ENCODE results near the gene CACNA2D3. TPM values are rescaled to one million over a fixed set of nuclear protein-coding genes. Genes with fewer than 3 reads are reported as not detected.

The CACNA2D3 gene
- total RNA-seq, 1 experiment from 2014 or later = not detected

- TF ChIP-seq EZH2 (IDR thresholded peaks at IDR 0.05; ENCODE audit: low read length, unreplicated experiment) = no peak
- TF ChIP-seq, protein P1, sequence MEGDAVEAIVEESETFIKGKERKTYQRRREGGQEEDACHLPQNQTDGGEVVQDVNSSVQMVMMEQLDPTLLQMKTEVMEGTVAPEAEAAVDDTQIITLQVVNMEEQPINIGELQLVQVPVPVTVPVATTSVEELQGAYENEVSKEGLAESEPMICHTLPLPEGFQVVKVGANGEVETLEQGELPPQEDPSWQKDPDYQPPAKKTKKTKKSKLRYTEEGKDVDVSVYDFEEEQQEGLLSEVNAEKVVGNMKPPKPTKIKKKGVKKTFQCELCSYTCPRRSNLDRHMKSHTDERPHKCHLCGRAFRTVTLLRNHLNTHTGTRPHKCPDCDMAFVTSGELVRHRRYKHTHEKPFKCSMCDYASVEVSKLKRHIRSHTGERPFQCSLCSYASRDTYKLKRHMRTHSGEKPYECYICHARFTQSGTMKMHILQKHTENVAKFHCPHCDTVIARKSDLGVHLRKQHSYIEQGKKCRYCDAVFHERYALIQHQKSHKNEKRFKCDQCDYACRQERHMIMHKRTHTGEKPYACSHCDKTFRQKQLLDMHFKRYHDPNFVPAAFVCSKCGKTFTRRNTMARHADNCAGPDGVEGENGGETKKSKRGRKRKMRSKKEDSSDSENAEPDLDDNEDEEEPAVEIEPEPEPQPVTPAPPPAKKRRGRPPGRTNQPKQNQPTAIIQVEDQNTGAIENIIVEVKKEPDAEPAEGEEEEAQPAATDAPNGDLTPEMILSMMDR (conservative IDR thresholded peaks at IDR 0.05; ENCODE audit: low read depth, low read length) = no peak
- TF ChIP-seq EZH2phosphoT487 (IDR thresholded peaks at IDR 0.05; ENCODE audit: borderline replicate concordance, low read length) = no peak
- Histone ChIP-seq H3K4me1 (ENCODE audit: insufficient read depth, low read length) (no peaks in the 10 kb centered on the region), H3K4me3 (ENCODE audit: low read length) (no peak overlapping the region), H4K20me1 (ENCODE audit: low read length) (no peaks in the 10 kb centered on the region), H3K9me2 (replicated peaks; ENCODE audit: low read length) (no peaks in the 10 kb centered on the region), H3K4me2 (ENCODE audit: low read length) (no peak overlapping the region), H3K9me3 (ENCODE audit: low read length) (no peaks in the 10 kb centered on the region), H3K27ac (ENCODE audit: low read length) (no peak overlapping the region), H3K9ac (ENCODE audit: low read length) (no peak overlapping the region), H3K27me3 (ENCODE audit: low read length) (0 out of 2 replicates have a peak, but pooled peaks cover 14% of the 10 kb centered on the region), H3K36me3 (ENCODE audit: low read depth, low read length) (no peaks in the 10 kb centered on the region), H2AFZ (ENCODE audit: low read length) (no peak overlapping the region), H3K79me2 (ENCODE audit: low read length) (no peaks in the 10 kb centered on the region), H3F3A (ENCODE audit: low read length, unreplicated experiment) (no peaks in the 10 kb centered on the region)
- intact Hi-C loops (cut with micrococcal nuclease) = no loop called here
- DNase-seq (no peak), ATAC-seq (no peak)
- BruUV-seq (replicated peaks) = no TSS peak
- ChIA-PET CTCF (no interaction called here), POLR2A (ENCODE audit: unreplicated experiment) (no interaction called here)
Observed at GRCh38 chr3:54659347-54659746, 537.0 kb downstream of the CACNA2D3 start.

DNA sequence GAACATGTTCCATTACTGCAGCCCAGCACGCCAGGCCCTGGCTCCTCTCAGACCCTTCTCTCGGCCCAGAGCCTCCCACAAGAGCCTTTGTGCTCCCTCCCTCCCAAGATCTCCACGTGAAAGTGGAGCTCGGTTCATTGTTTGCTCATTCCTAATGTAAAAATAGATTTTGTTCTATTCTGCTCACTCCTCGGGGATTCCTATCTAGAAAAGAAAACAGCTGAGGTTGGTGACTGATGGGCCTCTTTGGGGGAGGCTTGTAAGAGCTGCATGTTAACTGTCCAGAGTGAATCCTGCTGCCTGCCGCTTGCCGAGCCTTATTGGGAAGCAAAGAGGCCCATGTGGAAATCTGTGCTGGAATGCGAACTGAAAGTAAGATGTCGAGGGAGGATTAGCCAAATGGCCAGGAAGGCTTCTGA is 538.4 kb downstream of the CACNA2D3 start:
- Histone ChIP-seq H3K9me2 (replicated peaks; ENCODE audit: low read length) (no peaks in the 10 kb centered on the region), H3K36me3 (ENCODE audit: low read depth, low read length) (no peaks in the 10 kb centered on the region), H2AFZ (ENCODE audit: low read length) (no peak overlapping the region), H3K4me3 (ENCODE audit: low read length) (no peak overlapping the region), H3K9me3 (ENCODE audit: low read length) (no peaks in the 10 kb centered on the region), H3F3A (ENCODE audit: low read length, unreplicated experiment) (no peaks in the 10 kb centered on the region), H3K4me2 (ENCODE audit: low read length) (no peak overlapping the region), H4K20me1 (ENCODE audit: low read length) (no peaks in the 10 kb centered on the region), H3K4me1 (ENCODE audit: insufficient read depth, low read length) (no peaks in the 10 kb centered on the region), H3K27ac (ENCODE audit: low read length) (no peak overlapping the region), H3K79me2 (ENCODE audit: low read length) (no peaks in the 10 kb centered on the region), H3K27me3 (ENCODE audit: low read length) (0 out of 2 replicates have a peak, but pooled peaks cover 21% of the 10 kb centered on the region), H3K9ac (ENCODE audit: low read length) (no peak overlapping the region)
- no peak for TF ChIP-seq EZH2phosphoT487 (IDR thresholded peaks at IDR 0.05; ENCODE audit: borderline replicate concordance, low read length)
- no peak for TF ChIP-seq EZH2 (IDR thresholded peaks at IDR 0.05; ENCODE audit: low read length, unreplicated experiment)
- TF ChIP-seq, protein P1 (conservative IDR thresholded peaks at IDR 0.05; ENCODE audit: low read depth, low read length) = no peak
- ChIA-PET CTCF (no interaction called here), POLR2A (ENCODE audit: unreplicated experiment) (no interaction called here)
- intact Hi-C loops (cut with micrococcal nuclease) = no loop called here
- BruUV-seq (replicated peaks) = no TSS peak
- no peak for ATAC-seq
- no peak for DNase-seq

- H3K4me1 ChIP-seq (ENCODE audit: insufficient read depth, low read length) = no peaks in the 10 kb centered on the region
- no peak overlapping the region for H2AFZ ChIP-seq (ENCODE audit: low read length)
- ChIA-PET POLR2A (ENCODE audit: unreplicated experiment) (no interaction called here), CTCF (no interaction called here)
- DNase-seq (no peak), ATAC-seq (no peak)
- intact Hi-C loops (cut with micrococcal nuclease) = no loop called here
- H3K36me3 ChIP-seq (ENCODE audit: low read depth, low read length) = no peaks in the 10 kb centered on the region
- H4K20me1 ChIP-seq (ENCODE audit: low read length) = no peaks in the 10 kb centered on the region
- H3K79me2 ChIP-seq (ENCODE audit: low read length) = no peaks in the 10 kb centered on the region
- H3K27me3 ChIP-seq (ENCODE audit: low read length) = 0 out of 2 replicates have a peak, but pooled peaks cover 21% of the 10 kb centered on the region
- H3K9me3 ChIP-seq (ENCODE audit: low read length) = no peaks in the 10 kb centered on the region
- no TSS peak for BruUV-seq (replicated peaks)
- H3K4me2 ChIP-seq (ENCODE audit: low read length) = no peak overlapping the region
- no peak overlapping the region for H3K4me3 ChIP-seq (ENCODE audit: low read length)
- H3K9me2 ChIP-seq (replicated peaks; ENCODE audit: low read length) = no peaks in the 10 kb centered on the region
- no peak overlapping the region for H3K27ac ChIP-seq (ENCODE audit: low read length)
- H3F3A ChIP-seq (ENCODE audit: low read length, unreplicated experiment) = no peaks in the 10 kb centered on the region
- no peak overlapping the region for H3K9ac ChIP-seq (ENCODE audit: low read length)
- no peak for TF ChIP-seq EZH2 (IDR thresholded peaks at IDR 0.05; ENCODE audit: low read length, unreplicated experiment)
- TF ChIP-seq, protein P1 (conservative IDR thresholded peaks at IDR 0.05; ENCODE audit: low read depth, low read length) = no peak
Observed at GRCh38 chr3:54661151-54661550, 538.8 kb downstream of the CACNA2D3 start.
